Peyer's patch (tissue), 4 donors: ENCODE data around the gene EIF2S2. TPM values are rescaled to one million over a fixed set of nuclear protein-coding genes. Genes with fewer than 3 reads are reported as not detected.

Experiments
- DNase-seq, 3 donors: peaks; one replicate each; pipeline ENCODE4 v3.0.0-alpha.2; 2017 to 2019
- H3K27ac ChIP-seq, 4 donors: fragments of 200-600 bp; sonication (generic); one replicate each; pipeline ENCODE4 v1.5.1; 2016 to 2019
- H3K27me3 ChIP-seq, 2 donors: fragments of 200-600 bp; sonication (generic); one replicate each; pipeline ENCODE4 v1.5.1; 2019
- H3K36me3 ChIP-seq, 3 donors: fragments of 200-600 bp; sonication (generic); one replicate each; pipeline ENCODE4 v1.5.1; 2016 to 2019
- H3K4me1 ChIP-seq, 4 donors: fragments of 200-600 bp; sonication (generic); one replicate each; pipeline ENCODE4 v1.5.1; 2016 to 2019
- H3K4me3 ChIP-seq, 4 donors: fragments of 200-600 bp; sonication (generic); 1 replicate in 3 of 4; 2 replicates in 1 of 4; pipeline ENCODE4 v1.5.1; 2016 to 2019; ENCODE audit warnings: mild to moderate bottlenecking in 1 of 4
- H3K9me3 ChIP-seq, 4 donors: fragments of 200-600 bp; sonication (generic); one replicate each; pipeline ENCODE4 v1.5.1; 2016 to 2019; ENCODE audit warnings: mild to moderate bottlenecking in 1 of 4
- CTCF ChIP-seq, 6 experiments: fragments of 450-650 bp in 4 of 6; fragments of 200-600 bp in 2 of 6; sonication (generic) in 1 of 6; IDR thresholded peaks; one replicate each; pipeline ENCODE4 v1.5.1; 2017 to 2019; ENCODE audit warnings: antibody characterized with exemption in 6 of 6, mild to moderate bottlenecking in 3 of 6, moderate library complexity in 1 of 6
- POLR2A ChIP-seq, 2 donors: fragments of 450-650 bp; IDR thresholded peaks; one replicate each; pipeline ENCODE4 v1.5.1; 2017; ENCODE audit warnings: antibody characterized with exemption in 2 of 2, mild to moderate bottlenecking in 2 of 2, moderate library complexity in 2 of 2
- total RNA-seq, 4 donors: library from RNA; depleted of rRNA; stranded (reverse); fragments of >200 nt; gene quantifications; one replicate each; pipeline ENCODE4 v1.1.0, GENCODE V29; 2016

EIF2S2 gene
- total RNA-seq, 4 donors from 2014 or later, result 25.0 to 48.7 (median 30.6) TPM

GRCh38 chr20:34070079-34070439 is 42.0 kb downstream of the EIF2S2 start:
- H3K27me3 ChIP-seq, result no peaks in the 10 kb centered on the region
- peaks cover 0 to 27% (median 0%) of the 10 kb centered on the region in 3 donors for H3K36me3 ChIP-seq
- no peaks in the 10 kb centered on the region for H3K9me3 ChIP-seq
- no peak for DNase-seq
- peaks cover 0 to 19% (median 0%) of the 10 kb centered on the region in 4 donors for H3K4me1 ChIP-seq
- no peak overlapping the region for H3K4me3 ChIP-seq
- TF ChIP-seq POLR2A (IDR thresholded peaks at IDR 0.05) (no peak), CTCF (IDR thresholded peaks at IDR 0.05) (no peak)
- no peak overlapping the region for H3K27ac ChIP-seq

GRCh38 chr20:34069341-34070078 is 42.5 kb downstream of the EIF2S2 start:
- Histone ChIP-seq H3K4me3 (no peak overlapping the region), H3K9me3 (no peaks in the 10 kb centered on the region), H3K36me3 (peaks cover 0 to 22% (median 0%) of the 10 kb centered on the region in 3 donors), H3K27me3 (no peaks in the 10 kb centered on the region), H3K4me1 (peaks cover 0 to 19% (median 0%) of the 10 kb centered on the region in 4 donors), H3K27ac (peak overlapping the region in 3 of 4 donors; percentile 3 to 64 (median 15))
- DNase-seq, result peak; percentile 70 to 90 (median 70)
- TF ChIP-seq POLR2A (IDR thresholded peaks at IDR 0.05) (no peak), CTCF (IDR thresholded peaks at IDR 0.05) (peak; percentile 68 to 94 (median 85))

GRCh38 chr20:34068001-34068400 is 44.0 kb downstream of the EIF2S2 start:
- Histone ChIP-seq H3K9me3 (no peaks in the 10 kb centered on the region), H3K27ac (no peak overlapping the region), H3K27me3 (no peaks in the 10 kb centered on the region), H3K4me3 (no peak overlapping the region), H3K36me3 (peaks cover 0 to 10% (median 0%) of the 10 kb centered on the region in 3 donors), H3K4me1 (peaks cover 0 to 19% (median 0%) of the 10 kb centered on the region in 4 donors)
- DNase-seq, result no peak
- no peak for TF ChIP-seq POLR2A (IDR thresholded peaks at IDR 0.05)

GRCh38 chr20:34066476-34067090 is 45.5 kb downstream of the EIF2S2 start:
- TF ChIP-seq POLR2A (IDR thresholded peaks at IDR 0.05), result no peak
- no peak for TF ChIP-seq CTCF (IDR thresholded peaks at IDR 0.05)
- H3K9me3 ChIP-seq, result no peaks in the 10 kb centered on the region
- H3K4me1 ChIP-seq, result peaks cover 0 to 19% (median 0%) of the 10 kb centered on the region in 4 donors
- DNase-seq, result peak in 1 of 3 donors; percentile 4
- H3K27ac ChIP-seq, result no peak overlapping the region
- H3K4me3 ChIP-seq, result no peak overlapping the region
- no peaks in the 10 kb centered on the region for H3K27me3 ChIP-seq
- H3K36me3 ChIP-seq, result no peaks in the 10 kb centered on the region

- no peak overlapping the region for H3K4me3 ChIP-seq
- no peaks in the 10 kb centered on the region for H3K9me3 ChIP-seq
- no peak for DNase-seq
- H3K4me1 ChIP-seq, result peaks cover 0 to 23% (median 0%) of the 10 kb centered on the region in 4 donors
- no peak for TF ChIP-seq POLR2A (IDR thresholded peaks at IDR 0.05)
- TF ChIP-seq CTCF (IDR thresholded peaks at IDR 0.05), result no peak
- no peaks in the 10 kb centered on the region for H3K36me3 ChIP-seq
- no peak overlapping the region for H3K27ac ChIP-seq
- no peaks in the 10 kb centered on the region for H3K27me3 ChIP-seq
These were observed 46.8 kb downstream of the EIF2S2 start for GRCh38 chr20:34065260-34065659.

- H3K27ac ChIP-seq, result no peak overlapping the region
- peaks cover 0 to 18% (median 0%) of the 10 kb centered on the region in 4 donors for H3K4me1 ChIP-seq
- TF ChIP-seq CTCF (IDR thresholded peaks at IDR 0.05) (no peak), POLR2A (IDR thresholded peaks at IDR 0.05) (no peak)
- H3K36me3 ChIP-seq, result no peaks in the 10 kb centered on the region
- no peaks in the 10 kb centered on the region for H3K27me3 ChIP-seq
- H3K9me3 ChIP-seq, result no peaks in the 10 kb centered on the region
- DNase-seq, result no peak
- no peak overlapping the region for H3K4me3 ChIP-seq
These were observed 47.8 kb downstream of the EIF2S2 start for GRCh38 chr20:34064286-34064685.
